Measurements from ENCODE around the gene PCSK6.

The PCSK6 gene

DNA sequence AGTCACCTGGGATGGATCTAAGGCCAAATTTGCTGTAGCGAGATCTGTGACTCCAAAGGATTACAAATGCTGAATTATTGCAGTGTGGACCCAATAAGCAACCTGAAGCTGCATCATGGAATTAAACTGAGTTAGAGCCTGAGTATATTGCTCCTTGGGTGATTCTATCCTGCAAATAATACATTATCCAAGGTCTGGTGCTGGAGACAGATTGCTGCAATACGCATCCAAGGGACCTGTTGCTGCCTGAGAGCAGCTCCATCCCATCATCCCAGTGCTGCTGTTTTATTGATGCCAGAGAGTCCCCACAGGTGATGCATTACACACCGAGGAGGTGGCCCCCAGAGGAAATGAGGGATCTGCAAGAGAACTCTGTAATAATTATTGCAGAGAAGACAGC, 31.6 kb upstream of the PCSK6 start:
- no peak for TF ChIP-seq CTBP1 (IDR thresholded peaks at IDR 0.05; ENCODE audit: borderline replicate concordance)
- TF ChIP-seq, protein P1, sequence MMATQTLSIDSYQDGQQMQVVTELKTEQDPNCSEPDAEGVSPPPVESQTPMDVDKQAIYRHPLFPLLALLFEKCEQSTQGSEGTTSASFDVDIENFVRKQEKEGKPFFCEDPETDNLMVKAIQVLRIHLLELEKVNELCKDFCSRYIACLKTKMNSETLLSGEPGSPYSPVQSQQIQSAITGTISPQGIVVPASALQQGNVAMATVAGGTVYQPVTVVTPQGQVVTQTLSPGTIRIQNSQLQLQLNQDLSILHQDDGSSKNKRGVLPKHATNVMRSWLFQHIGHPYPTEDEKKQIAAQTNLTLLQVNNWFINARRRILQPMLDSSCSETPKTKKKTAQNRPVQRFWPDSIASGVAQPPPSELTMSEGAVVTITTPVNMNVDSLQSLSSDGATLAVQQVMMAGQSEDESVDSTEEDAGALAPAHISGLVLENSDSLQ (IDR thresholded peaks at IDR 0.05): no peak
- TF ChIP-seq ELF4 (IDR thresholded peaks at IDR 0.05): no peak
- no peak for TF ChIP-seq SP1 (IDR thresholded peaks at IDR 0.05)
- TF ChIP-seq FOXA1 (IDR thresholded peaks at IDR 0.05): no peak
- no peak for TF ChIP-seq NFRKB (IDR thresholded peaks at IDR 0.05)
- TF ChIP-seq FOXM1 (IDR thresholded peaks at IDR 0.05; ENCODE audit: borderline replicate concordance): no peak
- no peak for TF ChIP-seq LEF1 (IDR thresholded peaks at IDR 0.05; ENCODE audit: borderline replicate concordance)
- TF ChIP-seq L3MBTL2 (conservative IDR thresholded peaks at IDR 0.05): no peak
- no peak for TF ChIP-seq HDGF (IDR thresholded peaks at IDR 0.05; ENCODE audit: borderline replicate concordance)
- no peak for TF ChIP-seq ARNT (IDR thresholded peaks at IDR 0.05)
- TF ChIP-seq TARDBP (IDR thresholded peaks at IDR 0.05): no peak
- TF ChIP-seq SUZ12 (IDR thresholded peaks at IDR 0.05): no peak
- no peak for TF ChIP-seq BHLHE40 (IDR thresholded peaks at IDR 0.05; ENCODE audit: borderline replicate concordance)
- ChIA-PET POLR2A (no interaction called here), CTCF (no interaction called here)
- no peak for DNase-seq (ENCODE audit: extremely low spot score)

DNA sequence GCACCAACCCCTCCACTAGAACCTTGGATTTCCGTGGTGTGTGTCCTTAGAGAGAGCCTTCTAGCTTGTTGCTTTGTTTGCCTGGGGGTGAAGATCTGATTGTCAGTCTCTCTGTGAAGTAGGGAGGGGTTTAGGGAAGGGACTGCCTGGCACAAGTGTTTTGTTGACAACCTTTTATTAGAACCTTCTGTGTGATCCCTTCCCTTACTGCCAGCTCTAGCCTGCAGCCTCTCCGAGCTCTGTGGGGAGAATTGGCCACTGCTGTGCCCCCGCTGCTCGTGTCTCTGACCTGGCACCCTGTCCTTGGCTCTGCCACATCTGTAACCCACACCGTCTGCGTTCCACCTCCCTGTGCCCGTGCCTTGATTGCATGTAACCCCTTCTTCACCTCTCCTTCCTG, 30.9 kb upstream of the PCSK6 start:
- CTCF ChIA-PET: interaction anchor here (1.2 kb wide), 1 partner anchor 18 kb away, joined by 4 read pairs; no protein-coding TSS in a partner anchor
- TF ChIP-seq ELF4 (IDR thresholded peaks at IDR 0.05): no peak
- no peak for TF ChIP-seq BHLHE40 (IDR thresholded peaks at IDR 0.05; ENCODE audit: borderline replicate concordance)
- POLR2A ChIA-PET: no interaction called here
- no peak for DNase-seq (ENCODE audit: extremely low spot score)

DNA sequence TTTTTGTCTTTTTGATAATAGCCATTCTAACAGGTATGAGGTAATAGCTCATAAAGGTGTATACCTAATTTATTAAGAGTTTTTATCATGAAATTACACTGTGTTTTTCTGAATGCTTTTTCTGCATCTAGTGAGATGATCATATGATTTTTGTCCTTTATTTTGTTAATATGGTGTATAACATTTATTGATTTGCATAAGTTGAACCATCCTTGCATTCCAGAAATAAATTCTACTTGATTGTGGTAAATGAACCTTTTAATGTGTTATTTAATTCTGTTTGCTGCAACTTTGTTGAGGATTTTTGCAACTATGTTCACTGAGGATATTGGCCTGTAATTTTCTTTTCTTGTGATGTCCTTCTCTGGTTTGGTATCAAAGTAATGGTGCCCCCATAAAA, 28.0 kb upstream of the PCSK6 start:
- DNase-seq (ENCODE audit: extremely low spot score): no peak
- POLR2A ChIA-PET: no interaction called here
- TF ChIP-seq FOXK2 (IDR thresholded peaks at IDR 0.05) (no peak), FOXA1 (IDR thresholded peaks at IDR 0.05) (no peak), FOXM1 (IDR thresholded peaks at IDR 0.05; ENCODE audit: borderline replicate concordance) (no peak), NFRKB (IDR thresholded peaks at IDR 0.05) (no peak), ZNF384 (IDR thresholded peaks at IDR 0.05) (no peak), L3MBTL2 (conservative IDR thresholded peaks at IDR 0.05) (no peak), BHLHE40 (IDR thresholded peaks at IDR 0.05; ENCODE audit: borderline replicate concordance) (no peak), TARDBP (IDR thresholded peaks at IDR 0.05) (no peak), LEF1 (IDR thresholded peaks at IDR 0.05; ENCODE audit: borderline replicate concordance) (no peak), CTBP1 (IDR thresholded peaks at IDR 0.05; ENCODE audit: borderline replicate concordance) (no peak)
- TF ChIP-seq, protein P1 (IDR thresholded peaks at IDR 0.05): no peak
- CTCF ChIA-PET: interaction anchor here (0.6 kb wide), 1 partner anchor 15 kb away, joined by 3 read pairs; no protein-coding TSS in a partner anchor

DNA sequence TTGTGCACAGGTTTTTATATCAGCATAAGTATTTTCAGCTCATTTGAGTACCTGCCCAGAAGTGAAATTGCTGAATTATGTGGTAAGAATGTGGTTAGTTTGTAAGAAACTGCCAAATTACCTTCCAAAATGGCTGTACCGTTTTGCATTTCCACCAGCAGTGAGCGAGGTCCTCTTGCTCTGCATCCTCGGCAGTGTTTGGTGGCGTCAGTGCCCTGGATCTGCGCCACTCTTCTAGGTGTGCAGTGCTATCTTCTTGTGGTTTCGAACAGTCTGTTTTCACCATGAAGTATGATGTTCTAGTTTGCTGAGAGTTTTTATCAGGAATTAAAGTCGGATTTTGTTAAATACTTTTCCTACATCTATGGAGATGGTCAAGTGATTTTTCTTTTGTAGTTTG, 24.8 kb upstream of the PCSK6 start:
- DNase-seq (ENCODE audit: extremely low spot score): no peak
- POLR2A ChIA-PET: no interaction called here
- TF ChIP-seq SUZ12 (IDR thresholded peaks at IDR 0.05): no peak
- no peak for TF ChIP-seq ZNF384 (IDR thresholded peaks at IDR 0.05)
- TF ChIP-seq LEF1 (IDR thresholded peaks at IDR 0.05; ENCODE audit: borderline replicate concordance): no peak
- TF ChIP-seq SP1 (IDR thresholded peaks at IDR 0.05): no peak
- TF ChIP-seq ARNT (IDR thresholded peaks at IDR 0.05): no peak
- no peak for TF ChIP-seq HDGF (IDR thresholded peaks at IDR 0.05; ENCODE audit: borderline replicate concordance)
- TF ChIP-seq, protein P1 (IDR thresholded peaks at IDR 0.05): no peak
- CTCF ChIA-PET: interaction anchor here (0.6 to 2.4 kb wide), 2 partner anchors 11 to 13 kb away, joined by 3 to 9 read pairs; no protein-coding TSS in a partner anchor

DNA sequence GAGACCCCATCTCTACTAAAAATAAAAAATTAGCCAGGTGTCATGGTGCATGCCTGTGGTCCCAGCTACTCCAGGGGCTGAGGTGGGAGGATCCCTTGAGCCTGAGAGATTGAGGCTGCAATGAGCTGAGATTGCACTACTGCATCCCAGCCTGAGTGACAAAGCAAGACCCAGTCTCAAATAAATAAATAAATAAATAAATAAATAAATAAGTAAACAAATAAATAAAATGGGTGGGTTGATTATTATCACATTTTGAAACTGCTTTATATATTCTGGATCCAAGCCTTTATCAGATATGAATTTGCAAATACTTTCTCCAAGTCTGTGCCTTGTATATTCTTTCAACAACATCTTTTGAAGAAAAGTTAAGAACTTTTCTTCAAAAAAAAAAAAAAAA, 22.2 kb upstream of the PCSK6 start:
- ChIA-PET CTCF (interaction anchor here (2.3 kb wide), 1 partner anchor 10 kb away, joined by 14 read pairs; no protein-coding TSS in a partner anchor), POLR2A (interaction anchor here (1.3 kb wide), 1 partner anchor 13 kb away, joined by 3 read pairs; no protein-coding TSS in a partner anchor)
- DNase-seq (ENCODE audit: extremely low spot score): no peak
- TF ChIP-seq ELF4 (IDR thresholded peaks at IDR 0.05) (no peak), NFRKB (IDR thresholded peaks at IDR 0.05) (no peak), SP1 (IDR thresholded peaks at IDR 0.05) (no peak), L3MBTL2 (conservative IDR thresholded peaks at IDR 0.05) (no peak), CTBP1 (IDR thresholded peaks at IDR 0.05; ENCODE audit: borderline replicate concordance) (no peak), SUZ12 (IDR thresholded peaks at IDR 0.05) (no peak), TARDBP (IDR thresholded peaks at IDR 0.05) (no peak), FOXM1 (IDR thresholded peaks at IDR 0.05; ENCODE audit: borderline replicate concordance) (no peak), BHLHE40 (IDR thresholded peaks at IDR 0.05; ENCODE audit: borderline replicate concordance) (no peak)
- TF ChIP-seq, protein P1 (IDR thresholded peaks at IDR 0.05): no peak
